ENCODE data around the gene CORIN.

DNA sequence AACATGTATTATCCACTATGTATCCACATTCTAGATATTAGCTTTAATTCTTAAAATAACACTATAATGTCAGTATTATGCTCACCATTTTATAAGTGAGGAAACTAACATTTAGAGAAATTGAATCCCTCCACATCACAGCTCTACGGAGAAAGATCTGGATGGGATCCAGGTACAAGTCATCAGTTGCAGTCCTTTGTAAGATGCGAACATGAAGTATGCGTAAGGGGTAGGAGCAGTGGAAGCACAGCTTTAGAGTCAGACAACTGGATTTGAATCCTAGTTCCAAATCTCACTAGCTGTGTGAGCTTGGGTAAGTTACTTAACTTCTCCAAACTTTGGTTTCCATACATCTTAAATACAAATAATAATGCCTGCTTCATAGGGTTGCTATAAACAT lies 190.3 kb downstream of the CORIN start:
- TF ChIP-seq CTCF (IDR thresholded peaks at IDR 0.05), result no peak
- no peak for TF ChIP-seq POLR2A (IDR thresholded peaks at IDR 0.05)
